Epithelial cell of proximal tubule (primary cell): Measurements from ENCODE around the gene CTRL. TPM values are rescaled to one million over a fixed set of nuclear protein-coding genes. Genes with fewer than 3 reads are reported as not detected.

ENCODE experiments used
- DNase-seq: peaks from one replicate; pipeline ENCODE4 v3.0.0-alpha.2; 2011; ENCODE audit warnings: low read depth
- H3K4me3 ChIP-seq: 2 replicates; pipeline ENCODE4 v1.5.1; 2011; ENCODE audit warnings: low read depth, mild to moderate bottlenecking, low read length
- CTCF ChIP-seq: conservative IDR thresholded peaks from 2 replicates; pipeline ENCODE4 v1.5.1; 2012; ENCODE audit warnings: low read depth, mild to moderate bottlenecking, low read length
- total RNA-seq: library from RNA; depleted of rRNA; stranded (reverse); fragments of >200 nt; gene quantifications from 2 replicates; pipeline ENCODE4 v1.2.3, GENCODE V29; 2015

The CTRL gene
- total RNA-seq, 1 donor from 2014 or later = 2.1 TPM

- TF ChIP-seq CTCF = no peak
- H3K4me3 ChIP-seq = no peak within 1 kb of the TSS
- DNase-seq = no peak
Observed at GRCh38 chr16:67943619-67944504, 12.2 kb upstream of the CTRL start, which contains the start of gene LCAT. TSS of gene LCAT (minus strand) at chr16:67944120. CDS start at chr16:67944101, 19 bp downstream.

- TF ChIP-seq CTCF = no peak
- H3K4me3 ChIP-seq = no peak overlapping the region
- no peak for DNase-seq
Observed at GRCh38 chr16:67943256-67943618, 11.6 kb upstream of the CTRL start.

- no peak for DNase-seq
- no peak for TF ChIP-seq CTCF
- H3K4me3 ChIP-seq = no peak overlapping the region
Observed at GRCh38 chr16:67942510-67943255, 11.0 kb upstream of the CTRL start.

GRCh38 chr16:67942200-67942509 lies 10.5 kb upstream of the CTRL start:
- TF ChIP-seq CTCF = peak; percentile 76
- H3K4me3 ChIP-seq = no peak overlapping the region
- no peak for DNase-seq

- no peak overlapping the region for H3K4me3 ChIP-seq
- DNase-seq = no peak
- no peak for TF ChIP-seq CTCF
Observed at GRCh38 chr16:67941469-67942199, 10.0 kb upstream of the CTRL start.

- H3K4me3 ChIP-seq = no peak overlapping the region
- DNase-seq = no peak
- no peak for TF ChIP-seq CTCF
Observed at GRCh38 chr16:67940446-67941089, 8.9 kb upstream of the CTRL start.
